A549 (cell line): Measurements from ENCODE around the gene FAM193A. TPM values are rescaled to one million over a fixed set of nuclear protein-coding genes. Genes with fewer than 3 reads are reported as not detected.

Experiments used
- ATAC-seq, 2 experiments: fragments of 200-7000 bp in 1 of 2; fragments of >200 bp in 1 of 2; cut with Nextera tagmentation in 1 of 2; cut with Tn5 transposase in 1 of 2; 3 replicates each; pipeline versions ENCODE4 v1.8.0 to v1.9.1; 2018 to 2020; ENCODE audit warnings: mild to moderate bottlenecking in 1 of 2, moderate library complexity in 1 of 2
- CTCF ChIA-PET: fragments of 300-600 bp; sonication (Branson Sonifier 250); formaldehyde crosslinking; extraction: SDS; loops from one replicate; lab custom pipeline; 2021; ENCODE audit warnings: antibody characterized with exemption, inconsistent platforms; lab: Yijun Ruan, JAX
- POLR2A ChIA-PET: fragments of 350-600 bp; formaldehyde crosslinking; extraction: SDS; loops from one replicate; lab custom pipeline; 2021; ENCODE audit warnings: antibody characterized with exemption, inconsistent platforms; lab: Yijun Ruan, JAX
- DNase-seq, 2 experiments: peaks; one replicate each; pipeline versions ENCODE4 v3.0.0 to v3.0.0-alpha.2; 2011 to 2016; ENCODE audit warnings: low read depth in 1 of 2, low spot score in 1 of 2
- FAIRE-seq: peaks from 2 replicates; lab custom pipeline; 2011; peaks lifted over from hg19 to GRCh38; lab: Jason Lieb, UNC
- H3K27ac ChIP-seq, 2 experiments: fragments of >200 bp; sonication (Bioruptor Twin); formaldehyde crosslinking; 3 replicates each; pipeline ENCODE4 v1.5.1; 2016 to 2017
- H3K4me1 ChIP-seq: fragments of >200 bp; sonication (Bioruptor Twin); formaldehyde crosslinking; 3 replicates; pipeline ENCODE4 v1.6.1; 2016
- H3K4me2 ChIP-seq: fragments of >200 bp; sonication (Bioruptor Twin); formaldehyde crosslinking; 3 replicates; pipeline ENCODE4 v1.6.1; 2016
- H3K4me3 ChIP-seq: fragments of >200 bp; sonication (Bioruptor Twin); formaldehyde crosslinking; 3 replicates; pipeline ENCODE4 v1.5.1; 2016
- H3K9me3 ChIP-seq: fragments of >200 bp; sonication (Bioruptor Twin); formaldehyde crosslinking; 3 replicates; pipeline ENCODE4 v1.6.1; 2016
- CBX2 ChIP-seq: fragments of 200-600 bp; sonication (generic); IDR thresholded peaks from 2 replicates; pipeline ENCODE4 v1.6.1; 2016; ENCODE audit warnings: low read depth, mild to moderate bottlenecking, borderline replicate concordance
- EHF ChIP-seq: fragments of 250-450 bp; sonication (Bioruptor Pico); IDR thresholded peaks from 2 replicates; pipeline ENCODE4 v1.5.0; 2020; ENCODE audit warnings: mild to moderate bottlenecking
- EP300 ChIP-seq, 2 experiments: fragments of >200 bp; sonication (Bioruptor Twin); formaldehyde crosslinking; IDR thresholded peaks; 2 replicates in 1 of 2; 3 replicates in 1 of 2; pipeline ENCODE4 v1.6.1; 2016 to 2017
- ESRRA ChIP-seq: fragments of 150-350 bp; IDR thresholded peaks from 2 replicates; pipeline ENCODE4 v1.6.1; 2014; ENCODE audit warnings: mild to moderate bottlenecking, low read length, borderline replicate concordance
- GATA3 ChIP-seq: IDR thresholded peaks from 2 replicates; pipeline ENCODE4 v1.6.1; 2012; ENCODE audit warnings: borderline replicate concordance
- HDAC2 ChIP-seq: fragments of 200-600 bp; sonication (generic); IDR thresholded peaks from 2 replicates; pipeline ENCODE4 v1.6.1; 2016
- HOXA7 ChIP-seq: fragments of 250-450 bp; sonication (Bioruptor Pico); IDR thresholded peaks from 2 replicates; pipeline ENCODE4 v1.5.0; 2020; ENCODE audit warnings: mild to moderate bottlenecking, moderate library complexity
- HOXB5 ChIP-seq: fragments of 250-450 bp; sonication (Bioruptor Pico); IDR thresholded peaks from 2 replicates; pipeline ENCODE4 v1.5.0; 2020; ENCODE audit warnings: mild to moderate bottlenecking, moderate library complexity
- KDM1A ChIP-seq: fragments of 200-600 bp; sonication (generic); IDR thresholded peaks from 2 replicates; pipeline ENCODE4 v1.6.1; 2016; ENCODE audit warnings: low read depth, mild to moderate bottlenecking
- MYC ChIP-seq: IDR thresholded peaks from 2 replicates; pipeline ENCODE4 v1.6.1; 2012; ENCODE audit warnings: mild to moderate bottlenecking, inconsistent platforms, low read length, improper control_type of control experiment, borderline replicate concordance
- NR3C1 ChIP-seq: fragments of >200 bp; sonication (Bioruptor Twin); formaldehyde crosslinking; IDR thresholded peaks from 3 replicates; pipeline ENCODE4 v1.6.1; 2017
- POLR2AphosphoS2 ChIP-seq: conservative IDR thresholded peaks from 2 replicates; pipeline ENCODE4 v1.6.1; 2012; ENCODE audit warnings: low read length, improper control_type of control experiment, inconsistent platforms
- RCOR1 ChIP-seq: fragments of 150-350 bp; IDR thresholded peaks from 2 replicates; pipeline ENCODE4 v1.6.1; 2014; ENCODE audit warnings: antibody characterized with exemption, low read length, low read depth
- RFX5 ChIP-seq: fragments of 450-650 bp; IDR thresholded peaks from 2 replicates; pipeline ENCODE4 v1.7.1; 2014; ENCODE audit warnings: antibody characterized with exemption, mild to moderate bottlenecking, moderate library complexity
- SMC3 ChIP-seq: fragments of >200 bp; sonication (Bioruptor Twin); formaldehyde crosslinking; IDR thresholded peaks from 3 replicates; pipeline ENCODE4 v1.6.1; 2018; ENCODE audit warnings: inconsistent platforms
- ZNF302 ChIP-seq: fragments of 250-450 bp; sonication (Bioruptor Pico); IDR thresholded peaks from 2 replicates; pipeline ENCODE4 v1.9.0; 2021; ENCODE audit warnings: inconsistent platforms, mild to moderate bottlenecking, moderate library complexity
- ZSCAN20 ChIP-seq: fragments of 250-450 bp; sonication (Bioruptor Pico); IDR thresholded peaks from 2 replicates; pipeline ENCODE4 v1.8.0; 2022; ENCODE audit warnings: mild to moderate bottlenecking, moderate library complexity
- WGBS: methylation state at CpG from one replicate; pipeline ENCODE4 v1.1.6; 2017; ENCODE audit errors: missing lambda C conversion rate; 5-methylcytosine and 5-hydroxymethylcytosine counted together
- polyA plus RNA-seq, 4 experiments: library from polyadenylated mRNA; depleted of rRNA in 3 of 4; stranded (reverse); fragments of >200 nt; fragmentation: RNase III in 1 of 4; extraction: RNeasy Plus Mini Kit Qiagen cat#74134 plus additional on column Dnase treatment in 1 of 4; gene quantifications; 2 replicates in 3 of 4; 3 replicates in 1 of 4; pipeline ENCODE4 v1.2.3, GENCODE V29; 2011 to 2017
- TF ChIP-seq, protein P1 (sequence below): fragments of >200 bp; sonication (Bioruptor Twin); formaldehyde crosslinking; IDR thresholded peaks from 3 replicates; pipeline ENCODE4 v1.6.1; 2016
- TF ChIP-seq, protein P2 (sequence below): fragments of 450-650 bp; IDR thresholded peaks from 2 replicates; pipeline ENCODE4 v1.6.1; 2014; ENCODE audit warnings: antibody characterized with exemption
- TF ChIP-seq, protein P3 (sequence below): IDR thresholded peaks from 2 replicates; pipeline ENCODE4 v1.6.1; 2012
- TF ChIP-seq, protein P4 (sequence below): IDR thresholded peaks from 2 replicates; pipeline ENCODE4 v1.6.1; 2012; ENCODE audit warnings: low read depth, borderline replicate concordance
- TF ChIP-seq, protein P5 (sequence below): IDR thresholded peaks from 2 replicates; pipeline ENCODE4 v1.6.1; 2012

FAM193A gene
- polyA plus RNA-seq, 2 of the 4 experiments (the other 2 are of a cell fraction): 4.5 to 6.7 TPM

GRCh38 chr4:2560167-2560566 is 23.7 kb downstream of the FAM193A start:
- DNase-seq: no peak
- ChIA-PET CTCF (no interaction called here), POLR2A (no interaction called here)
- H3K4me1 ChIP-seq: no peaks in the 10 kb centered on the region
- TF ChIP-seq HOXB5 (CRISPR knock-in tag): no peak
- no peak for TF ChIP-seq ESRRA
- TF ChIP-seq MYC: no peak
- no peak for TF ChIP-seq NR3C1
- no peaks in the 10 kb centered on the region for H3K9me3 ChIP-seq
- H3K27ac ChIP-seq: no peak overlapping the region
- WGBS: 97% methylated on average over 10 of the region's 12 CpGs
- no peak overlapping the region for H3K4me3 ChIP-seq
- no peak for ATAC-seq
- H3K4me2 ChIP-seq: no peak overlapping the region
- no peak for FAIRE-seq

DNA sequence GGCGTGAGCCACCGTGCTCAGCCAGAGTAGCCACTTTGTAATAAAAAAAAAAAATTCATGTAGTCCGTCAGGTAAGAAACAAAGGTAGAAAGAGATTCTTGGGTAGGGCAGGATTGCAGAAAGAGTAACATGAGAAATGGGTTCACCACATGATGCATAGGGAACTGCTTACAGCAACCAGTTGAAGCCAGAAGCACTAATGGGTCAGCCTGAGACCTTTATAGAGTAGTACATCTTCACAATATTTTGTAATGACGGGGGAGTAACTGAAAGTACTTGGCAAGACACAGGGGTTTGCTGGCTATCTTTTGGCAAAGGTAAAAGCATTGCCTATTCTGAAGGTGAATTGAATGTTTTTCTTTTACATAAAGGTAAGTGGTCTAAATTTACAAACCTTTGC is 29.1 kb downstream of the FAM193A start:
- H3K9me3 ChIP-seq: no peaks in the 10 kb centered on the region
- ATAC-seq: no peak
- H3K4me3 ChIP-seq: no peak overlapping the region
- POLR2A ChIA-PET: no interaction called here
- H3K27ac ChIP-seq: no peak overlapping the region
- no peak for FAIRE-seq
- no peaks in the 10 kb centered on the region for H3K4me1 ChIP-seq
- no peak overlapping the region for H3K4me2 ChIP-seq
- over 99% methylated on average over 4 of the region's 4 CpGs for WGBS
- TF ChIP-seq, protein P1, sequence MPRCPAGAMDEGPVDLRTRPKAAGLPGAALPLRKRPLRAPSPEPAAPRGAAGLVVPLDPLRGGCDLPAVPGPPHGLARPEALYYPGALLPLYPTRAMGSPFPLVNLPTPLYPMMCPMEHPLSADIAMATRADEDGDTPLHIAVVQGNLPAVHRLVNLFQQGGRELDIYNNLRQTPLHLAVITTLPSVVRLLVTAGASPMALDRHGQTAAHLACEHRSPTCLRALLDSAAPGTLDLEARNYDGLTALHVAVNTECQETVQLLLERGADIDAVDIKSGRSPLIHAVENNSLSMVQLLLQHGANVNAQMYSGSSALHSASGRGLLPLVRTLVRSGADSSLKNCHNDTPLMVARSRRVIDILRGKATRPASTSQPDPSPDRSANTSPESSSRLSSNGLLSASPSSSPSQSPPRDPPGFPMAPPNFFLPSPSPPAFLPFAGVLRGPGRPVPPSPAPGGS: no peak
- CTCF ChIA-PET: no interaction called here
- DNase-seq: no peak

GRCh38 chr4:2570036-2570435 is 33.6 kb downstream of the FAM193A start:
- no peak for ATAC-seq
- TF ChIP-seq CBX2: no peak
- TF ChIP-seq RFX5: no peak
- TF ChIP-seq, protein P2, sequence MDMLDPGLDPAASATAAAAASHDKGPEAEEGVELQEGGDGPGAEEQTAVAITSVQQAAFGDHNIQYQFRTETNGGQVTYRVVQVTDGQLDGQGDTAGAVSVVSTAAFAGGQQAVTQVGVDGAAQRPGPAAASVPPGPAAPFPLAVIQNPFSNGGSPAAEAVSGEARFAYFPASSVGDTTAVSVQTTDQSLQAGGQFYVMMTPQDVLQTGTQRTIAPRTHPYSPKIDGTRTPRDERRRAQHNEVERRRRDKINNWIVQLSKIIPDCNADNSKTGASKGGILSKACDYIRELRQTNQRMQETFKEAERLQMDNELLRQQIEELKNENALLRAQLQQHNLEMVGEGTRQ: no peak
- TF ChIP-seq HOXA7: no peak
- TF ChIP-seq EP300 (IDR thresholded peaks at IDR 0.05): no peak
- TF ChIP-seq SMC3: no peak
- TF ChIP-seq, protein P3, sequence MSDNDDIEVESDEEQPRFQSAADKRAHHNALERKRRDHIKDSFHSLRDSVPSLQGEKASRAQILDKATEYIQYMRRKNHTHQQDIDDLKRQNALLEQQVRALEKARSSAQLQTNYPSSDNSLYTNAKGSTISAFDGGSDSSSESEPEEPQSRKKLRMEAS: no peak
- TF ChIP-seq ZSCAN20 (CRISPR knock-in tag): no peak
- no peak overlapping the region for H3K27ac ChIP-seq
- no peak for DNase-seq
- ChIA-PET CTCF (no interaction called here), POLR2A (no interaction called here)
- H3K4me1 ChIP-seq: no peaks in the 10 kb centered on the region
- no peak overlapping the region for H3K4me2 ChIP-seq
- no peak for FAIRE-seq
- H3K9me3 ChIP-seq: no peaks in the 10 kb centered on the region
- WGBS: 94% methylated on average over 4 of the region's 4 CpGs
- H3K4me3 ChIP-seq: no peak overlapping the region

DNA sequence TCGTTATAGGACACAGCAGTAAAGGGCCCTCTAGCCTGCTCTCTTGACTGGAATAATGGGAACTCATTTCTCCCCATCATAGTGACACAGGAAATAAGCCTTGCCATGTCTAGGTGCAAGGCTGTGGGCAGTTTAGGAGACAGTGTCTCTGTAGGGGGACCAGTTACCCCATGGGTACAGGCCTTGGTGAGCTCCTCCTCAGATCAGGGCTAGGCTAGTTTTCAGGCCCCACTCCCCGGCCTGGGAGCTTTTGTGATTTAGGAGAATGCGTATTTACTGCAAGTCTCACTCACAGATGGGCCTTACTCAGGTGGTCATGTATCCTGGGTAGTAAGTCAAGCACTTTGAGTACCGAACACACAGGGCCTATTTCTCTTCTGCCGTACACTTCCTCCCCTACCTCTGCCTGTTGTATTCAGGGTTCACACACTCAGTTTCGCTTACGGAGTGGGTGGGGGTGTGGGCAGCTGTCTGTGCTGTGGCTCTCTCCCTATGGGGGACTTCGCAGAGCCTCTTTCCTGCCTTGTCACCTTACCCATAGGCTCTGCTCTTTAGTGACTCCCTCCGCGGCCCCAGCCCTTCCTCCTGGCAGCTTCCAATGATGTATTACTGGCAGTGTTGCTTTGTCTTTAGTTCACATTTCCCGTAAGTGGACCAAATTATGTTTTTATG is 34.2 kb downstream of the FAM193A start:
- POLR2A ChIA-PET: no interaction called here
- H3K4me1 ChIP-seq: no peaks in the 10 kb centered on the region
- no peak for ATAC-seq
- no peak for DNase-seq
- CTCF ChIA-PET: interaction anchor here (0.7 kb wide), 2 partner anchors 68 to 85 kb away, joined by 3 read pairs; no protein-coding TSS in a partner anchor
- no peak overlapping the region for H3K4me3 ChIP-seq
- 93% methylated on average over 11 of the region's 11 CpGs for WGBS
- no peak overlapping the region for H3K27ac ChIP-seq
- TF ChIP-seq KDM1A (no peak), EHF (no peak), HDAC2 (no peak), GATA3 (no peak), ZNF302 (CRISPR knock-in tag) (no peak), RCOR1 (no peak), NR3C1 (no peak), POLR2AphosphoS2 (no peak)
- TF ChIP-seq, protein P4, sequence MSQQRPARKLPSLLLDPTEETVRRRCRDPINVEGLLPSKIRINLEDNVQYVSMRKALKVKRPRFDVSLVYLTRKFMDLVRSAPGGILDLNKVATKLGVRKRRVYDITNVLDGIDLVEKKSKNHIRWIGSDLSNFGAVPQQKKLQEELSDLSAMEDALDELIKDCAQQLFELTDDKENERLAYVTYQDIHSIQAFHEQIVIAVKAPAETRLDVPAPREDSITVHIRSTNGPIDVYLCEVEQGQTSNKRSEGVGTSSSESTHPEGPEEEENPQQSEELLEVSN: no peak
- TF ChIP-seq, protein P3: no peak
- TF ChIP-seq, protein P5, sequence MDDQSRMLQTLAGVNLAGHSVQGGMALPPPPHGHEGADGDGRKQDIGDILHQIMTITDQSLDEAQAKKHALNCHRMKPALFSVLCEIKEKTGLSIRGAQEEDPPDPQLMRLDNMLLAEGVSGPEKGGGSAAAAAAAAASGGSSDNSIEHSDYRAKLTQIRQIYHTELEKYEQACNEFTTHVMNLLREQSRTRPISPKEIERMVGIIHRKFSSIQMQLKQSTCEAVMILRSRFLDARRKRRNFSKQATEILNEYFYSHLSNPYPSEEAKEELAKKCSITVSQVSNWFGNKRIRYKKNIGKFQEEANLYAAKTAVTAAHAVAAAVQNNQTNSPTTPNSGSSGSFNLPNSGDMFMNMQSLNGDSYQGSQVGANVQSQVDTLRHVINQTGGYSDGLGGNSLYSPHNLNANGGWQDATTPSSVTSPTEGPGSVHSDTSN: no peak
- TF ChIP-seq, all 56 proteins: peak for 0
- Histone ChIP-seq H3K4me2 (no peak overlapping the region), H3K9me3 (no peaks in the 10 kb centered on the region)
- FAIRE-seq: no peak
